Measurements from ENCODE around the gene NEIL1.
A peak's percentile ranks its signal among the peaks of the same experiment; 100 is the strongest.
"Not testable (repeated sequence)": the region's sequence is repeated elsewhere in the genome, so short reads cannot be mapped to it uniquely, and the experiment has no call there.

NEIL1 gene

GRCh38 chr15:75367913-75368688 is 21.3 kb downstream of the NEIL1 start, which contains the start of gene MAN2C1:
Gene MAN2C1 (minus strand): TSS chr15:75368607. CDS start chr15:75368583, 24 bp downstream.
- peak within 1 kb of the TSS; percentile 88 for H3K4me3 ChIP-seq (ENCODE audit: low read depth, low read length)
- DNase-seq (ENCODE audit: low read depth), result peak; percentile 95
- TF ChIP-seq, protein P1, sequence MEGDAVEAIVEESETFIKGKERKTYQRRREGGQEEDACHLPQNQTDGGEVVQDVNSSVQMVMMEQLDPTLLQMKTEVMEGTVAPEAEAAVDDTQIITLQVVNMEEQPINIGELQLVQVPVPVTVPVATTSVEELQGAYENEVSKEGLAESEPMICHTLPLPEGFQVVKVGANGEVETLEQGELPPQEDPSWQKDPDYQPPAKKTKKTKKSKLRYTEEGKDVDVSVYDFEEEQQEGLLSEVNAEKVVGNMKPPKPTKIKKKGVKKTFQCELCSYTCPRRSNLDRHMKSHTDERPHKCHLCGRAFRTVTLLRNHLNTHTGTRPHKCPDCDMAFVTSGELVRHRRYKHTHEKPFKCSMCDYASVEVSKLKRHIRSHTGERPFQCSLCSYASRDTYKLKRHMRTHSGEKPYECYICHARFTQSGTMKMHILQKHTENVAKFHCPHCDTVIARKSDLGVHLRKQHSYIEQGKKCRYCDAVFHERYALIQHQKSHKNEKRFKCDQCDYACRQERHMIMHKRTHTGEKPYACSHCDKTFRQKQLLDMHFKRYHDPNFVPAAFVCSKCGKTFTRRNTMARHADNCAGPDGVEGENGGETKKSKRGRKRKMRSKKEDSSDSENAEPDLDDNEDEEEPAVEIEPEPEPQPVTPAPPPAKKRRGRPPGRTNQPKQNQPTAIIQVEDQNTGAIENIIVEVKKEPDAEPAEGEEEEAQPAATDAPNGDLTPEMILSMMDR (IDR thresholded peaks at IDR 0.05; ENCODE audit: control insufficient read depth, extremely low read depth, insufficient read depth), result peak; percentile 97

- TF ChIP-seq, protein P1 (IDR thresholded peaks at IDR 0.05; ENCODE audit: control insufficient read depth, extremely low read depth, insufficient read depth), result no peak
- H3K4me3 ChIP-seq (ENCODE audit: low read depth, low read length), result peak overlapping the region; percentile 88
- DNase-seq (ENCODE audit: low read depth), result no peak
These were observed 21.9 kb downstream of the NEIL1 start for GRCh38 chr15:75368689-75369239.

DNA sequence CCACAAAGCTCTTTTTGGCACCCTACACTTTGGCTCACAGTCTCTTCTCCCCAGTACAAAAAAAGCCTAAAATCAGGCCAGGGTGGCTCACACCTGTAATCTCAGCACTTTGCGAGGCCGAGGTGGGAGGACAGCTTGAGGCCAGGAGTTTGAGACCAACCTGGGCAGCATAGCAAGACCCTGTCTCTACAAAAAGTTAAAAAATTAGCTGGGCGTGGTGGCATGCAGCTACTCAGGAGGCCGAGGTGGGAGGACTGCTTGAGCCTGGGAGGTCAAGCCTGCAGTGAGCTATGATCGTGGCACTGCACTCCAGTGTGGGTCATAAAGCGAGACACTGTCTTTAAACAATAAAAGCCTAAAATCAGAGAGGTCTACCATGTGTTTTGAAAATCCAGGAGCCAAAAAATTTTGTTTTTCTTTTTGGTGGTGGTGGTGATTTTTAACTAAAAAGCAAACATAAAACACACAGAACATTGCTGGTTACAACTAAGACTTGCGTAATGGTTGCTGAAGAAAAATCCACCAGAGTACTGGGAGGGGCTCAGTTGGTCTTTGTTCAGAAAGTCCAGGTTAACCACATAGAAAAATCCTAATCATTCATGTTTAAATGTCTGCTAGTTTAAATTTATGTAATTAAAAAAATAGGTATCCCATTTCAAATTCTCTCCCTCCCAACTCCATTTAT is 23.2 kb downstream of the NEIL1 start:
- DNase-seq (ENCODE audit: low read depth), result no peak
- TF ChIP-seq, protein P1 (IDR thresholded peaks at IDR 0.05; ENCODE audit: control insufficient read depth, extremely low read depth, insufficient read depth), result no peak
- H3K4me3 ChIP-seq (ENCODE audit: low read depth, low read length), result peak overlapping the region; percentile 88; the same call in 1 of the 2 replicates

DNA sequence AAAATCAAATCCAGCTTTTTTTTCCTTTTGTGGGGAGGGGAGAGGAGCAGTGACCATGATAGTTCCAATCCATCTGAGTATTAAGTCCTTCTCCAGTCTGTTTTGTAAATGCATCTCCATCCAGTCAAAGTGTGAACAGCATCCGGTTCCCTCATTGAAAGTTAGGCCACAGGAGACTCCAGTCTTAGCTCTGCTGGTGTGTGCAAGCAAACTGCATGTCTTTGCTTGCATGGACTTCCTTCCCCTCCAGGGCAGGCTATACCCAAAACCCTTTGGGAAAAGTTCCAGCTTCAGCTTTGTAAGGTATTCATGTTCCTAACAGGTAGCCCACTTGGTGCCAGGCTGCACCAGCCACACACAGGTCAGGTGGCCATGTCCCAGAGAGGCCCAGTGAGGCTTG is 24.6 kb downstream of the NEIL1 start:
- no peak overlapping the region for H3K4me3 ChIP-seq (ENCODE audit: low read depth, low read length)
- no peak for DNase-seq (ENCODE audit: low read depth)
- TF ChIP-seq, protein P1 (IDR thresholded peaks at IDR 0.05; ENCODE audit: control insufficient read depth, extremely low read depth, insufficient read depth), result no peak

GRCh38 chr15:75371901-75372688 is 25.3 kb downstream of the NEIL1 start:
- TF ChIP-seq, protein P1 (IDR thresholded peaks at IDR 0.05; ENCODE audit: control insufficient read depth, extremely low read depth, insufficient read depth), result no peak
- DNase-seq (ENCODE audit: low read depth), result no peak
- no peak overlapping the region for H3K4me3 ChIP-seq (ENCODE audit: low read depth, low read length)

- H3K4me3 ChIP-seq (ENCODE audit: low read depth, low read length), result no peak overlapping the region
- no peak for DNase-seq (ENCODE audit: low read depth)
- TF ChIP-seq, protein P1 (IDR thresholded peaks at IDR 0.05; ENCODE audit: control insufficient read depth, extremely low read depth, insufficient read depth), result no peak
These were observed 33.9 kb downstream of the NEIL1 start for GRCh38 chr15:75380773-75381172.

DNA sequence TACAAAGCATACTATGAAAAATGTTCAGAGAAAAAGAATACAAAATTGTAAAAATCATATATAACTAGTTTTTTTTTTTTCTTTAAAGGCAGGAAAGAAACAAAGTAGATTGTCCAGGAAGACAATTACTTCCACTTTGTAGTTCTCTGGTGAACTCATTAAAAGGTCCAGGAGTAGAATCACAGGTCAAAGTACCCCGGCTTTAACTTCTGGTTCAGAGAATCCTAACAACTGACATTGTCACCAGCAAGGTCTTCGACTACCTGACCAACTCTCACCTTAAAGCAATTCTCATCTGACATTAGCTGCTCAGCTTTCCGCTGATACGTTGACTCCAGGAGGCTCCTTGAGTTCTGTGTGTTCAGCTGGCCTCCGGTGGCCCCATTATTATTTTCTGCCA is 37.1 kb downstream of the NEIL1 start:
- DNase-seq (ENCODE audit: low read depth); H3K4me3 ChIP-seq (ENCODE audit: low read depth, low read length): not testable (repeated sequence)

Measured in LNCaP clone FGC (cell line).